HCT116 (cell line): ENCODE measurements around the gene SPOCD1. TPM values are rescaled to one million over a fixed set of nuclear protein-coding genes. Genes with fewer than 3 reads are reported as not detected.

Source experiments
- ATAC-seq: fragments of 200-7000 bp; cut with Tn5 transposase; 2 replicates; pipeline ENCODE4 v1.9.1; 2020; ENCODE audit warnings: mild to moderate bottlenecking, moderate library complexity
- BruUV-seq: library from RNA; stranded (reverse); fragments of 400-500 nt; replicated peaks from 2 replicates; lab custom pipeline; 2021; lab: Mats Ljungman, UMichigan
- CTCF ChIA-PET: fragments of 300-600 bp; sonication (Branson Sonifier 250); formaldehyde crosslinking; loops from one replicate; lab custom pipeline; 2021; ENCODE audit warnings: antibody characterized with exemption; lab: Charles Lee
- POLR2A ChIA-PET: fragments of 300-600, 350-600 bp; sonication (Branson Sonifier 250); formaldehyde crosslinking; loops from one replicate; lab custom pipeline; 2021; ENCODE audit warnings: antibody characterized with exemption; lab: Charles Lee
- RAD21 ChIA-PET, 2 experiments: fragments of 300-600 bp; sonication (Branson Sonifier 250); formaldehyde crosslinking; loops; one replicate each; lab custom pipeline; 2023; ENCODE audit warnings: low total read pairs in 2 of 2; ENCODE audit not compliant: uncharacterized antibody in 2 of 2, unreplicated experiment in 2 of 2, low non-redundant PET in 1 of 2; lab: Charles Lee
- DNase-seq: peaks from one replicate; pipeline ENCODE4 v3.0.0-alpha.2; 2010; ENCODE audit warnings: low read depth, low spot score
- H2AFZ ChIP-seq: fragments of 200-600 bp; shearing (Covaris generic), sonication (generic); 2 replicates; pipeline ENCODE4 v1.6.1; 2017; ENCODE audit warnings: low read depth, mixed run types, mixed read lengths, antibody characterized with exemption, low read length; ENCODE audit not compliant: poor library complexity, severe bottlenecking
- H3K27ac ChIP-seq: 2 replicates; pipeline ENCODE4 v1.5.1; 2012; ENCODE audit warnings: low read depth, low read length
- H3K27me3 ChIP-seq: fragments of 200-600 bp; sonication (generic); 2 replicates; pipeline ENCODE4 v1.6.1; 2016; ENCODE audit warnings: mixed run types, low read length, mixed read lengths; ENCODE audit not compliant: insufficient read depth
- H3K36me3 ChIP-seq, 2 experiments: fragments of 200-500 bp in 1 of 2; fragments of 200-600 bp in 1 of 2; sonication (Bioruptor generic) in 1 of 2; sonication (generic) in 1 of 2; 2 replicates each; pipeline versions ENCODE4 v1.5.1 to v1.6.1; 2014 to 2016; ENCODE audit warnings: low read length in 2 of 2, inconsistent platforms in 1 of 2, mixed read lengths in 1 of 2, mixed run types in 1 of 2; ENCODE audit not compliant: insufficient read depth in 2 of 2, control insufficient read depth in 1 of 2
- H3K4me1 ChIP-seq, 2 experiments: fragments of 200-600 bp in 1 of 2; sonication (generic) in 1 of 2; 2 replicates each; pipeline versions ENCODE4 v1.5.1 to v1.6.1; 2012 to 2017; ENCODE audit warnings: low read length in 2 of 2, inconsistent platforms in 1 of 2, mild to moderate bottlenecking in 1 of 2, mixed read lengths in 1 of 2, mixed run types in 1 of 2, moderate library complexity in 1 of 2; ENCODE audit not compliant: insufficient read depth in 2 of 2, control insufficient read depth in 1 of 2
- H3K4me2 ChIP-seq: fragments of 200-600 bp; sonication (generic); 2 replicates; pipeline ENCODE4 v1.6.1; 2017; ENCODE audit warnings: mixed run types, low read length, mixed read lengths
- H3K4me3 ChIP-seq, 2 experiments: fragments of 200-600 bp in 1 of 2; sonication (generic) in 1 of 2; replicated peaks in 1 of 2; 2 replicates each; pipeline ENCODE4 v1.5.1; 2011 to 2016; ENCODE audit warnings: low read length in 2 of 2, control low read depth in 1 of 2, low read depth in 1 of 2, mild to moderate bottlenecking in 1 of 2, mixed read lengths in 1 of 2, mixed run types in 1 of 2
- H3K79me2 ChIP-seq: fragments of 200-600 bp; sonication (generic); 2 replicates; pipeline ENCODE4 v1.6.1; 2017; ENCODE audit warnings: mild to moderate bottlenecking, mixed run types, low read length, moderate library complexity, mixed read lengths; ENCODE audit not compliant: insufficient read depth
- H3K9ac ChIP-seq: fragments of 200-600 bp; sonication (generic); 2 replicates; pipeline ENCODE4 v1.6.1; 2016; ENCODE audit warnings: low read length, mixed read lengths
- H3K9me2 ChIP-seq: fragments of 200-600 bp; sonication (generic), shearing (Covaris generic); 2 replicates; pipeline ENCODE4 v1.6.1; 2017; ENCODE audit warnings: mixed run types, mild to moderate bottlenecking, moderate library complexity; ENCODE audit not compliant: insufficient read depth
- H3K9me3 ChIP-seq, 2 experiments: fragments of 200-500 bp in 1 of 2; fragments of 200-600 bp in 1 of 2; sonication (Bioruptor generic) in 1 of 2; sonication (generic) in 1 of 2; 2 replicates each; pipeline ENCODE4 v1.6.1; 2014 to 2017; ENCODE audit warnings: low read length in 2 of 2, mixed read lengths in 2 of 2, inconsistent platforms in 1 of 2, low read depth in 1 of 2, mild to moderate bottlenecking in 1 of 2, mixed run types in 1 of 2, moderate library complexity in 1 of 2; ENCODE audit not compliant: control insufficient read depth in 1 of 2, insufficient read depth in 1 of 2
- H4K20me1 ChIP-seq: fragments of 200-600 bp; sonication (generic), shearing (Covaris generic); 2 replicates; pipeline ENCODE4 v1.6.1; 2017; ENCODE audit warnings: mixed run types, mild to moderate bottlenecking, moderate library complexity; ENCODE audit not compliant: insufficient read depth
- ATF3 ChIP-seq: IDR thresholded peaks from 2 replicates; pipeline ENCODE4 v1.6.1; 2012
- CEBPB ChIP-seq: IDR thresholded peaks from 2 replicates; pipeline ENCODE4 v1.6.1; 2012; ENCODE audit warnings: low read depth
- EZH2 ChIP-seq: fragments of 200-600 bp; sonication (generic); IDR thresholded peaks from 2 replicates; pipeline ENCODE4 v1.6.1; 2017; ENCODE audit warnings: antibody characterized with exemption, mixed run types
- SP1 ChIP-seq: IDR thresholded peaks from 2 replicates; pipeline ENCODE4 v1.6.1; 2012; ENCODE audit warnings: low read depth
- YY1 ChIP-seq: IDR thresholded peaks from 2 replicates; pipeline ENCODE4 v1.6.1; 2011; ENCODE audit warnings: low read length, low read depth, moderate library complexity, mild to moderate bottlenecking; ENCODE audit not compliant: insufficient replicate concordance; ENCODE audit errors: extremely low read depth
- intact Hi-C: fragments of 100-400 bp; cut with micrococcal nuclease; formaldehyde crosslinking; loops from 2 replicates; pipeline ENCODE4 v1.10.0; 2022
- total RNA-seq: library from RNA; stranded (reverse); gene quantifications from one replicate; pipeline ENCODE4 v1.2.1, GENCODE V29; 2021; ENCODE audit not compliant: unreplicated experiment

SPOCD1 gene
- total RNA-seq, 1 experiment from 2014 or later: 5.0 TPM

- H4K20me1 ChIP-seq: no peaks in the 10 kb centered on the region
- H3K27ac ChIP-seq: no peak overlapping the region
- intact Hi-C loops: loop anchor here (10.0 kb wide), 1 partner anchor 600 kb away; no protein-coding TSS in a partner anchor
- ATAC-seq: no peak
- DNase-seq: no peak
- ChIA-PET POLR2A (no interaction called here), CTCF (no interaction called here), RAD21 (no interaction called here)
- H3K27me3 ChIP-seq: no peaks in the 10 kb centered on the region
- no TSS peak for BruUV-seq
- H2AFZ ChIP-seq: no peak overlapping the region
- H3K79me2 ChIP-seq: no peaks in the 10 kb centered on the region
- H3K36me3 ChIP-seq: no peaks in the 10 kb centered on the region
- no peak overlapping the region for H3K9ac ChIP-seq
- TF ChIP-seq EZH2: no peak
- TF ChIP-seq YY1: no peak
- TF ChIP-seq ATF3: no peak
- no peak overlapping the region for H3K4me2 ChIP-seq
- no peaks in the 10 kb centered on the region for H3K9me2 ChIP-seq
- no peak overlapping the region for H3K4me3 ChIP-seq
- H3K9me3 ChIP-seq: no peaks in the 10 kb centered on the region
- peaks cover 2 to 34% of the 10 kb centered on the region in 2 experiments; a peak in 3 of 4 replicates for H3K4me1 ChIP-seq
These were observed 31.3 kb downstream of the SPOCD1 start for GRCh38 chr1:31784356-31785019.

GRCh38 chr1:31783846-31784245 lies 32.0 kb downstream of the SPOCD1 start:
- H3K36me3 ChIP-seq: no peaks in the 10 kb centered on the region
- no peak overlapping the region for H3K4me3 ChIP-seq
- DNase-seq (no peak), ATAC-seq (no peak)
- H2AFZ ChIP-seq: no peak overlapping the region
- ChIA-PET CTCF (no interaction called here), RAD21 (no interaction called here), POLR2A (no interaction called here)
- no peaks in the 10 kb centered on the region for H3K9me3 ChIP-seq
- H3K9ac ChIP-seq: no peak overlapping the region
- H3K4me1 ChIP-seq: peaks cover 0 to 29% of the 10 kb centered on the region in 2 experiments; a peak in 3 of 4 replicates
- intact Hi-C loops: loop anchor here (10.0 kb wide), 1 partner anchor 599 kb away; no protein-coding TSS in a partner anchor
- no TSS peak for BruUV-seq
- no peaks in the 10 kb centered on the region for H4K20me1 ChIP-seq
- no peaks in the 10 kb centered on the region for H3K27me3 ChIP-seq
- no peaks in the 10 kb centered on the region for H3K9me2 ChIP-seq
- H3K4me2 ChIP-seq: no peak overlapping the region
- TF ChIP-seq CEBPB: no peak
- TF ChIP-seq SP1: no peak
- H3K27ac ChIP-seq: no peak overlapping the region
- no peaks in the 10 kb centered on the region for H3K79me2 ChIP-seq
